Measurements from ENCODE around the gene CHST10. TPM values are rescaled to one million over a fixed set of nuclear protein-coding genes. Genes with fewer than 3 reads are reported as not detected.

The CHST10 gene
- total RNA-seq, 1 experiment from 2014 or later: not detected

DNA sequence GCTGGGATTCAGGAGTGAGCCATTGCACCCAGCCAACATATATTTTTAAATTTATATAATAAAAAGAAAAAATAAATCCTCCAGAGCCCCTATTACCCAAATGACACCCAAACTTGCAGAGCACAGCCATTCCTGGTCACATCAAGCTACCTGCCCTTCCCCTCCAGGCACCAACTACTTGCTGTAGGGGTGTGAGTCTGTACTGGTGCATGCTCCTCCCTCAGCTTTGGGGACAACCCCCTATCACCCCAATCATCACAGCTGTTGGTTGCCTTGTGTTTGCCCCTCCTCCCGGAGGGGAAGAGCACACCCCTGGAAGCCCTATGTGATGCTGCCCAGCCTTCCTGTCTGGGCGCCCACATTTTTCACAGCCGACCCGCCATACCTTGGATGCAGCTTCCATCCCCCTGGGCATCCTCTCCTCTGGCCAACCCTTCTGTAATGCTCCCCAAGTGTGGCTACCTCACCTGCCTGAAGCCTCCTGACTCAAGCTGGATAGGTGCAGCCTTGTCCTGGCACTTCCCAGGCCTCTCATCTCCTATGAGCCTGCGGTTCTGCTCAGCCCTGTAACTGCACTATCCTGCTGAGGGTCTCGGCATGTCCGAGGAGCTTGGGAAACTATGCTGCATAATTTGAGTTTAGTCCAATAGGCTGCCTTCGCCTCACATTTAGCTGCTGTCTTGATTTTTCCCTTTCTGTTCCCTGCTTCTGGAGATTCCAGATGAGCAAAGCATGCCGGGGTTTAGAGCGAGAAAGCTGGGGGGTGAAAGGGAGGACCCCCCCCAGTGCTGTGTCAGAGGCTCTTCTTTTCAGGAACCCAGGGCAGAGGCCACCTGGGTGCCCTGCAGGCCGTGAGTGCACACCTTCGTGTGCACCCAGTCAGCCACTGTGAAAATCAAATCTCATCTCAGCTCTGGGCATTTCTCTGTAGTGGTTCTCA, 27.2 kb downstream of the CHST10 start:
- Histone ChIP-seq H3K9me3 (no peaks in the 10 kb centered on the region), H3K4me1 (no peaks in the 10 kb centered on the region), H3K36me3 (ENCODE audit: control insufficient read depth, insufficient read depth, low read length) (no peaks in the 10 kb centered on the region), H3K4me3 (ENCODE audit: low read depth, low read length) (no peak overlapping the region), H3K27me3 (replicated peaks; ENCODE audit: control insufficient read depth, insufficient read depth, low read length) (no peaks in the 10 kb centered on the region; the same call in 1 of the 2 replicates)
- intact Hi-C loops (cut with micrococcal nuclease; ENCODE audit: unreplicated experiment): no loop called here
- no peaks in the 10 kb centered on the region for H3K9me3 Mint-ChIP-seq (ENCODE audit: unreplicated experiment)
- no peak overlapping the region for H3K4me3 Mint-ChIP-seq (ENCODE audit: unreplicated experiment)
- ChIA-PET POLR2A (no interaction called here), CTCF (interaction anchor here (1.8 kb wide), 1 partner anchor 9 kb away, joined by 3 read pairs; no protein-coding TSS in a partner anchor)
- H3K27me3 Mint-ChIP-seq (ENCODE audit: insufficient read depth, unreplicated experiment): peaks cover 38% of the 10 kb centered on the region
- H3K27ac Mint-ChIP-seq (ENCODE audit: unreplicated experiment): no peak overlapping the region
- H3K4me1 Mint-ChIP-seq (ENCODE audit: low read depth, unreplicated experiment): no peaks in the 10 kb centered on the region
- TF ChIP-seq CTCF (IDR thresholded peaks at IDR 0.05; ENCODE audit: insufficient read depth in 1 of 2, low read depth in 1 of 2, low read length in 1 of 2, severe bottlenecking in 1 of 2, unreplicated experiment in 1 of 2): no peak
- H3K36me3 Mint-ChIP-seq (ENCODE audit: insufficient read depth, unreplicated experiment): no peaks in the 10 kb centered on the region
- no peak for DNase-seq
- BruUV-seq (replicated peaks): no TSS peak

- CTCF ChIA-PET: no interaction called here
- intact Hi-C loops (cut with micrococcal nuclease; ENCODE audit: unreplicated experiment): no loop called here
- no peak overlapping the region for H3K4me3 Mint-ChIP-seq (ENCODE audit: unreplicated experiment)
- no peak overlapping the region for H3K27ac Mint-ChIP-seq (ENCODE audit: unreplicated experiment)
- DNase-seq: no peak
- Histone ChIP-seq H3K4me1 (no peaks in the 10 kb centered on the region), H3K27me3 (replicated peaks; ENCODE audit: control insufficient read depth, insufficient read depth, low read length) (no peaks in the 10 kb centered on the region; the same call in 1 of the 2 replicates), H3K9me3 (no peaks in the 10 kb centered on the region), H3K36me3 (ENCODE audit: control insufficient read depth, insufficient read depth, low read length) (no peaks in the 10 kb centered on the region), H3K4me3 (ENCODE audit: low read depth, low read length) (no peak overlapping the region)
- H3K27me3 Mint-ChIP-seq (ENCODE audit: insufficient read depth, unreplicated experiment): peaks cover 30% of the 10 kb centered on the region
- no peaks in the 10 kb centered on the region for H3K9me3 Mint-ChIP-seq (ENCODE audit: unreplicated experiment)
- BruUV-seq (replicated peaks): no TSS peak
- POLR2A ChIA-PET: no interaction called here
- H3K36me3 Mint-ChIP-seq (ENCODE audit: insufficient read depth, unreplicated experiment): no peaks in the 10 kb centered on the region
- TF ChIP-seq CTCF (IDR thresholded peaks at IDR 0.05; ENCODE audit: insufficient read depth in 1 of 2, low read depth in 1 of 2, low read length in 1 of 2, severe bottlenecking in 1 of 2, unreplicated experiment in 1 of 2): no peak
- no peaks in the 10 kb centered on the region for H3K4me1 Mint-ChIP-seq (ENCODE audit: low read depth, unreplicated experiment)
These were observed 28.8 kb downstream of the CHST10 start for GRCh38 chr2:100388703-100389102.

DNA sequence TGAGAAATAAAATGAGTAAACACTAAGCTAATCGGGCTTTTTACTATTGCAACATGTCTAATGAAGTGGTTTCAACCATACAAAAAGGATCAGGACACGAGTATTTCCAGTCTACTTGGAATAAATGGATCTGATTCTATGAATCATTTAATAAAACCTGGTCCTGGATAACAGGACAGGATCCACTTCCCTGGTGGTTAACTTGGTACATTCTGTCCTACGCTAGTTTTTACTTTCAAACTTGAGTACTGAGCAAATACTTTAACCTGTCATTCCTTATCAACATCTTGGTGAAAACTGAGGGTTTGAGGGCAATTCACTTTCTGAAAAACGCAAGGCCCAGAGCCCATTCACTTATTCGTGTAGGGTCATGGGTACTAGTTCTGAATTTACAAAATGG, 33.5 kb downstream of the CHST10 start:
- no peak overlapping the region for H3K4me3 ChIP-seq (ENCODE audit: low read depth, low read length)
- Mint-ChIP-seq H3K27ac (ENCODE audit: unreplicated experiment) (no peak overlapping the region), H3K4me3 (ENCODE audit: unreplicated experiment) (no peak overlapping the region), H3K9me3 (ENCODE audit: unreplicated experiment) (no peaks in the 10 kb centered on the region), H3K4me1 (ENCODE audit: low read depth, unreplicated experiment) (no peaks in the 10 kb centered on the region), H3K27me3 (ENCODE audit: insufficient read depth, unreplicated experiment) (peaks cover 24% of the 10 kb centered on the region), H3K36me3 (ENCODE audit: insufficient read depth, unreplicated experiment) (no peaks in the 10 kb centered on the region)
- no TSS peak for BruUV-seq (replicated peaks)
- H3K36me3 ChIP-seq (ENCODE audit: control insufficient read depth, insufficient read depth, low read length): no peaks in the 10 kb centered on the region
- DNase-seq: no peak
- ChIA-PET CTCF (no interaction called here), POLR2A (no interaction called here)
- H3K4me1 ChIP-seq: no peaks in the 10 kb centered on the region
- intact Hi-C loops (cut with micrococcal nuclease; ENCODE audit: unreplicated experiment): no loop called here
- no peaks in the 10 kb centered on the region for H3K9me3 ChIP-seq
- TF ChIP-seq CTCF (IDR thresholded peaks at IDR 0.05; ENCODE audit: insufficient read depth in 1 of 2, low read depth in 1 of 2, low read length in 1 of 2, severe bottlenecking in 1 of 2, unreplicated experiment in 1 of 2): no peak
- H3K27me3 ChIP-seq (replicated peaks; ENCODE audit: control insufficient read depth, insufficient read depth, low read length): no peaks in the 10 kb centered on the region
